ENCODE data around the gene NEK9.
"Not testable (repeated sequence)": the region's sequence is repeated elsewhere in the genome, so short reads cannot be mapped to it uniquely, and the experiment has no call there.

The NEK9 gene

DNA sequence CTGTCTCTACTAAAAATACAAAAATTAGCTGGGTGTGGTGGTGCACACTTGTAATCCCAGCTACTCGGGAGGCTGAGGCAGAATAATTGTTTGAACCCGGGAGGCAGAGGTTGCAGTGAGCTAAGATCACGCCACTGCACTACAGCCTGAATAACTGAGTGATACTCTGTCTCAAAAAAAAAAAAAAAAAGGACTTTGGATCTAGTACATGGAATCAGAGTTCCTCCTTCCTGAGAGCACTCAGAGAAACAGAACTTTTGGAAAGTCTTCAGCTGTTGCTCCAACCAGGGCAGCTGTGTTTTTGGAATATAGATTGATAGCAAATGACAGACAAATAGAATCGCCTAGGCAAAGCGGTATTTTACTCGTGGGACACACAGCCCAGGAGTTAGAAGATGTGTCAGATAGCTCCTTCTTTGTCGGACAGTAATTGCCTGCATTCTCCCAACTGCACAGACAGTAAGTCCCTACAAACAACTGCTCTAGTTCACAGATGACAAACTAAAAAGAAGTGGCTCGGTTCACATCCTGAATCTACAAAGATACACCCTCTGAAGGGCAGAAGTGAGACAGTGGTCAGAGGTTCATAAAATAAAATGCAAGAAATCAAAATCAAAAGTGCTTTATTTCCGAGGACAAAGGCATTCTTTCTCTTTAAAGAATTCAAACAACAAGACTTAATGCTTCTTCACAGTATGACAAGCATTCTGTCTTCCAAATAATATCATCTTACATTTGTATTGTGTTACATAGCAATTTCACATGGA lies 17.1 kb upstream of the NEK9 start:
- DNase-seq: no peak

DNA sequence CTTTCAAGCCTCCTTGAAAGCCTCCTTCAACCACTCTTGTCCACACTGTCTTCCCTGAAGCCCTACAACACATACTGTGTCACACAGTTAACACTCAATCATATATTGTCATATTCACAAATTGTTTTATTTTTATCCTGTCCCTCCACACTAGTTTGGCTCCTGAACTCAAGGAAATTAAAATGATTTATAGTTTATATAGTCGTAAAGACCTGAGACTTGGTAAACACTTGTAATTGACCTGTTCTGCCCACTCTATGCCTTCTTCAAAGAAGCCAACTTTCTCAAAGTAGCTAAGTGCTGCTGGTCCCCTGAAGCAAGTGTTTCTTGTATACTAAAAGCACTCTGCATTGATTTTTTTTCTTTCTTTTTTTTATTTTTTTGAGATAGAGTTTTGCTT lies 15.6 kb upstream of the NEK9 start:
- DNase-seq: no peak

- peak in 5 of 6 experiments; percentile 17 to 45 (median 18) for DNase-seq
These were observed 15.1 kb upstream of the NEK9 start for GRCh38 chr14:75141967-75142366.

DNA sequence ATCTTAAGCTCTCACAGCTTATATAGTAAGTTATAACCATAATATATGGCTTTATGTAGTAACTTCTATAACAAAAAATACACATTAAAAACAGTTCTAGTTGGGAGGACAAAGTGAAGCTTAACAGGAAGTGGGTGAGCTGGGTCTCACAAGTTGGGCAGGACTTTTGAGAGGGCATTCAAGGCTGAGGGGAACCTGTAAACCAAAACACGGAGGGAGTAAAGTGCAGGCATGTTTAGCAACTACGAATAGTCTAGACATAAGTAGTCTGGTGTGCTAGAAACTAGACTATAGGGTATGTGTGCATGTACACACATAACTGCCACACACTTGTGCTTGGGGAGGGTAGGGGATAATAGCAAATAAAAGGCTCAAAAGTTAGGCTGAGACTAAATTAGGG lies 14.2 kb upstream of the NEK9 start:
- DNase-seq: no peak

GRCh38 chr14:75140620-75141019 lies 13.8 kb upstream of the NEK9 start:
- DNase-seq: no peak

- no peak for DNase-seq
These were observed 12.3 kb upstream of the NEK9 start for GRCh38 chr14:75139185-75139584.

DNA sequence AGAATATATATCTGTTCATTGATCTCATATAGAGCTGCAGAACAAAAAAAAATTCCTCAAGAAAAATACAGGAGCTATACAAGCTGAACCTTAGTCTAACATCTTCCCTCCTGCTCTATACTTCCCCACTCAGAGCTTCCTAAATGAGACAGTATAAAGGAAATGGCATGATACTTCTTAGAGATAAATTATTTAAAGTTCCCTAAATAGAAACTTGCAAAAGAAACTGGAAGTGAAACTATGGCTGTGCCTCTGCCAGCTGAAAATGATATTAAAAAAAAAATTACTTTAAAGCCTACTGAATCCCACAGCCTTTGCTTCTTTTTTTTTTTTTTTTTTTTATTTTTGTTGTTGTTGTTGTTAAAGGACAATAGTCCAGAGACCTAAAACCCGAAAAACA lies 11.6 kb upstream of the NEK9 start:
- DNase-seq: no peak

- DNase-seq: no peak
These were observed 7.8 kb upstream of the NEK9 start for GRCh38 chr14:75134644-75135043.

- DNase-seq: no peak
These were observed 6.7 kb upstream of the NEK9 start for GRCh38 chr14:75133597-75133996.

DNA sequence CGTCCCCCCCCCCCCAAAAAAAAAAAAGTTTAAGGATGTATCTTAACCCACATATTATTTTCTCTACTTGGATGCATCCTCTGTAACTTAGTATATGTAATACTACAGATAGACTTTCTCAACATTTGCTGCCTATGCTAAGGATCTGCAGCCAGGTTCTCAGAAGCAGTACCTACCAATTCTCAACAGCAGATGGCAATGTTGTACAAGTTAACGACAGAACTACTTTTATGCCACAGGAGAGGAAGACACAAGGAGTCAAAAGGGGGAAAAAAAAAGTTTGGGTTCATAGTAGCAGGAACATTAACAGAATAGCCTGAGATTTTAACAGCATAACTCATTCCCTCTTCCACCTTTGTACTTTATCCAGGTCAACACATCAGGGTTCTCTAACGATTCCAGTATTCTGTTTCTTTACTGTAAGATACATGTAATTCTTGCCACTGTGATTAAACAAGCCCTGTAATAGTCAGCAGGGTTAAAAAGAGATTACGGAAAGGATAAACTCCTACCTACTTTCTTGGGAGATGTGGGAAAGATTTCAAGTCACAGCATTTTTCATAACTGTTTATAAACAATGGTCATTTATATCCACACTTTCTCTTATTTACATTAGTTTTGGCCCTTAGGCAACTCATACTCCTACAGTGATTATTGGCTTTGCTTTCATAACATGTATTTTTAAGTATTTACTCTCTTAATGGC lies 5.7 kb upstream of the NEK9 start:
- DNase-seq: peak in 5 of 6 experiments; percentile 28 to 80 (median 45)

DNA sequence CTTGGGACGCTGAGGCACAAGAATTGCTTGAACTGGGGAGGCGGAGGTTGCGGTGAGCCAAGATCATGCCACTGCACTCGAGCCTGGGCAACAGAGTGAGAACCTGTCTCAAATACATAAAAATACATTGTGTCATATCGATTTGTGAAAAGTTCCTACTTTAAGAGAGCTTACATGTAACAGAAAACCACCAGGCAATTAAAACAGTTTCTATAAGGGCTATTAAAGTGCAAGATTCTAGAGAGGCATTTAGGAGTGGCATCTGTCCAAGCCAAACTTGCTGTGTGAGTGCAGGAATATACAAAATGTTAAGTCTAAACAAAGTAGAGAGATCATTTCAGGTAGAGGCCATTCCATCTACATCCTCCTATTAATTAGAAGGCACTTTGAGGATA lies 1.7 kb upstream of the NEK9 start:
- DNase-seq: no peak

- no peak for DNase-seq
These were observed 1.2 kb upstream of the NEK9 start for GRCh38 chr14:75127903-75128595.

GRCh38 chr14:75127474-75127820 lies 599 bp upstream of the NEK9 start:
- not testable (repeated sequence) for DNase-seq

DNA sequence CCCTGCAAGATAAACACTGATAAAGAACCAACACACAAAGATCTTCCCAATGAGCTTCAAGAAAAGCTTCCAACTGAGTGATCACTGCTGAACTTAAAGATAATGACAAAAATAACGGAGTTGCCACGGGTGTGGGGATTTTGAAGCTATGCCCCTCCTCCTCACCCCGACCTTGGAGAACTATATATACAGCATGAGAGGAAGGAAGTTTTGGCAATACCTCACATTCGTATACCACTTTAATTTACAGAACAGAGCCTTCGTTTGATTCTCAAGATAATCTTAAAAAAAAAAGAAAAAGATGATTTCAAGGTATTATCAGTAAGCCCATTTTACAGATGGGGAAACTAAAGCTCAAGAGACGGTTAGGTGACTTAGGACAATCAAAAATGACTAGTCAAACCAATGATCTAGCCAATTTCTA lies 715 bp downstream of the NEK9 start:
- peak in 2 of 6 experiments; percentile 11 to 20 for DNase-seq

GRCh38 chr14:75125617-75126016 lies 1.2 kb downstream of the NEK9 start:
- DNase-seq: no peak

DNA sequence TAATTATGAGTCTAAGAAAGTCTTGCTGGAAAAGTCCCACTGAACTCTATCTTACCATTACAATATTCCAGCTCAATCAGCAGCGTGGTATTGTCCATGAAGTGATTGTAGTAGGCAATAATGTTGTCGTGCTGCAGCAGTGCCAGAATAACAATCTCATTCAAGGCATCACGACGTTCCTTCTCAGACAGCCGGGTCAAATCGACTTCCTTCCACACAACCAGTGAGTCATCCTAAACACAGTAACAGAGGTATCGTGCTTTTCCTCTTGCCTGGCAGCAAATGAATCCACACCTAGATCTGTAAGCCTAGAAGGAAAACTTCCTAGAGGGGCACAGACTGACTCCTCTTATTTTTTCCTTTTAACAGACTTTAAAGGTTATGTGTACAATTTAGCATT lies 2.9 kb downstream of the NEK9 start:
- no peak for DNase-seq

- no peak for DNase-seq
These were observed 5.3 kb downstream of the NEK9 start for GRCh38 chr14:75121552-75121951.

GRCh38 chr14:75120541-75121291 lies 6.1 kb downstream of the NEK9 start:
- DNase-seq: no peak

DNA sequence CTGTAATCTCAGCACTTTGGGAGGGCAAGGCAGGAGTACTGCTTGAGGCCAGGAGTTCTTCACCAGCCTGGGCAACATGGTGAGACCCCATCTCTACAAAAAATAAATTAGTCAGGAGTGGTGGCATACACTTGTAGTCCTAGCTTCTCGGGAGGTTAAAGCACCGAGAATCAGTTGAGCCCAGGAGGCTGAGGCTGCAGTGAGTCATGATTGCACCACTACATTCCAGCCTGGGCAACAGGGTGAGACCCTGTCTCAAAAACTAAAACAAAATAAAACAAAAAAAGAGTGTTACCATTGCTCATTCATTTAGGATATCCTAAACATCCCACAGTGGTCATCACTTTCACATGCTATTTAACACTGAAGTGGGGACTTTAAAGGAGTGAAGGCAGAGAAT lies 7.8 kb downstream of the NEK9 start:
- no peak for DNase-seq

DNA sequence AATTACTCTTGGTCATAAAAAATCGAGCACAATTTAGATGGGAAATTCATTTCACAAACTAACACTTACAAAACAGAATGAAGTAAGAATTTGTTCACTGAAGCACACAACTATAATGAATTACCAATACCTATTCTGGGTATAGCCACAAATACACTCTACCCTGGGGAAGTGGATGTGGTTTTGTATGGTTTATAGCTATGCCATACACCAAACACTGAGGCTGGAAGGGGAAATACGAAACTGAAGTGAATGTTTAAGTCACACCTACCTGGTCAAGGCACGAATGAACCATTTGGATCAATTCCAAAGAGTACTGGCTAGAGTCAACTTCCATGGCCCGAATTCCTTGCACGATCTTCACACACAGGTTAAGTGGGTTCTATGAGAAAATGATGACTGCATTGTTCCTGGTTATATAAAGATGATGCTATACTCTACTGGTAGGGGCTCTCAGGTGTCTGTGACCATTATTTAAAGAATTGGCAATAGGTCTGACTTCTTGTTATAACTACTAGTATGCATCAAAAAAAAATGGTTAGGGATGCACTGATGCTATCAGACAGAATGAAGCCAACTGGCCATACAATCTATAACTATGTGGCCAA lies 12.8 kb downstream of the NEK9 start:
- DNase-seq: no peak

- no peak for DNase-seq
These were observed 17.0 kb downstream of the NEK9 start for GRCh38 chr14:75109877-75110276.

DNA sequence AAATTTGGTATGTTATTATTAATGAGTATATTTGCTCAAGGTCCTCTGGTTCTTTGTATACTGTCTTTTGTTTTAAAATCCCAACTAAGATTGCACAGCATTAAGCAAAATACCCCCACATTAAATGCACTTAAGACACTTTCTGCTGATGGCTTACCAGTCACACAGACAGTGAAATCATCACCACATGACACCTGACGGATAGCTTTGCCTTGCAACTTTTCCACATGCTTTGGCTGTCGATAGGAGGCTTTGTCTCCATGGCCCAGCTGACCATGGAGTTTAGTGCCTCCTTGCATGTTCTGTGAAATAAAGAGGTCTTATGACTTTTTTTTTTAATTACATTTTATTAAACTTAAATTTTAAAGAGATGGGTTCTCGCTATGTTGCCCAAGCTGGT lies 19.7 kb downstream of the NEK9 start:
- no peak for DNase-seq

DNA sequence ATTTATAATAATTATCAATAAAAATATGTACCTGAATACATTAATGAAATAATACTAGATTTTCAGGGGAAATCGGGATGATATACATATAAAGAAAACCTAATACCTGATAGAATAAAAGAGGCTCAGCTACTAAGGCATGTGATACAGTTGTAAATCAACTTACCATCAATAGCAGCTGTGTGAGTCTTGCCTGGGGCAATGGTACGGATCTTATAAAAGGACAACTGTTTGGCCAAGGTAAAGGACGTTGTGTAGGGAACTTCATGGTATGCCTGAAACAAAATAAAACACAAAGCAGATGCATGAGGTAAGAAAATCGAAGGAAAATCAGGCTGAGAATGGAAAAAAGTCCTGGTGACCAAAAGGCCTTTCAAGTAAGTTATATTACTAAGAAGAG lies 25.4 kb downstream of the NEK9 start:
- DNase-seq: no peak
